ENCODE data around the gene TPGS2.

Gene TPGS2

DNA sequence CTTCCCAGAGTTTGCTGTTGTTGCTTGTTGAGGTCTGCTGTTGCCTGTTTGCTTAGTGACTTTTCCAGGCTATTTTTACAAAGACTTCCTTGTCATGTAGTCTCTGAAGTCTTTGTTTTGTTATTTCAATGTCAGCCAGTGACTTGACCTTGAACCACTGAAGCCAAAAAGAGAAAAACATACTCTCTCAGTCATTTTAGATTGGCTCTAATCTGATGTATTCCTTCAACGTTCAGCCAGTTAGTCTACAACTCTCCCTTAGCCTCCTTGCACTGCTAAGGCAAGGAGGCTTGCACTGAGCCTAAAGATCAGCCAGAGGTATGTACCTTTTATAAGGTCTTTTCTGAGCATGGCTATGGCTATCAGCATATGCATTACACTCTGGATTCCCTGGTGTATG is 28.0 kb upstream of the TPGS2 start:
- Histone ChIP-seq H3K27me3 (no peaks in the 10 kb centered on the region), H3K4me1 (no peaks in the 10 kb centered on the region), H3K4me3 (ENCODE audit: low read depth, low read length) (no peak overlapping the region), H3K36me3 (no peaks in the 10 kb centered on the region), H3K9me3 (no peaks in the 10 kb centered on the region)
- TF ChIP-seq, protein P1, sequence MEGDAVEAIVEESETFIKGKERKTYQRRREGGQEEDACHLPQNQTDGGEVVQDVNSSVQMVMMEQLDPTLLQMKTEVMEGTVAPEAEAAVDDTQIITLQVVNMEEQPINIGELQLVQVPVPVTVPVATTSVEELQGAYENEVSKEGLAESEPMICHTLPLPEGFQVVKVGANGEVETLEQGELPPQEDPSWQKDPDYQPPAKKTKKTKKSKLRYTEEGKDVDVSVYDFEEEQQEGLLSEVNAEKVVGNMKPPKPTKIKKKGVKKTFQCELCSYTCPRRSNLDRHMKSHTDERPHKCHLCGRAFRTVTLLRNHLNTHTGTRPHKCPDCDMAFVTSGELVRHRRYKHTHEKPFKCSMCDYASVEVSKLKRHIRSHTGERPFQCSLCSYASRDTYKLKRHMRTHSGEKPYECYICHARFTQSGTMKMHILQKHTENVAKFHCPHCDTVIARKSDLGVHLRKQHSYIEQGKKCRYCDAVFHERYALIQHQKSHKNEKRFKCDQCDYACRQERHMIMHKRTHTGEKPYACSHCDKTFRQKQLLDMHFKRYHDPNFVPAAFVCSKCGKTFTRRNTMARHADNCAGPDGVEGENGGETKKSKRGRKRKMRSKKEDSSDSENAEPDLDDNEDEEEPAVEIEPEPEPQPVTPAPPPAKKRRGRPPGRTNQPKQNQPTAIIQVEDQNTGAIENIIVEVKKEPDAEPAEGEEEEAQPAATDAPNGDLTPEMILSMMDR (IDR thresholded peaks at IDR 0.05; ENCODE audit: low read depth, low read length) = no peak
- DNase-seq = no peak

DNA sequence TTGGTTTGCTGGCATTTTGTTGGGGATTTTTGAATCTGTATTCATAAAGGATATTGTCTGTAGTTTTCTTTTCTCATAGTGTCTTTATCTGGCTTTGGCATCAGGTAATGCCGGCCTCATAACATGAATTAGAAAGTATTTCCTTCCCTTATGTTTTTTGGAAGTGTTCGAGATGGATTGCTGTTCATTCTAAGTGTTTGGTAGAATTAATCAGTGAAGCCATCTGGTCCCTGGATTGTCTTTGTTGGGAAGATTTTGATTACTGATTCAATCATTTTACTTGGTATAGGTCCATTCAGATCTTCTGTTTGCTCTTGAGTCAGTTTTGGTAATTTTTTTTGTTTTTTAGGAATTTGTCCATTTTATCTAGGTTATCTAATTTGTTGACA is 22.4 kb upstream of the TPGS2 start:
- no peak for DNase-seq
- Histone ChIP-seq H3K4me1 (no peaks in the 10 kb centered on the region), H3K4me3 (ENCODE audit: low read depth, low read length) (no peak overlapping the region), H3K27me3 (no peaks in the 10 kb centered on the region), H3K9me3 (no peaks in the 10 kb centered on the region), H3K36me3 (no peaks in the 10 kb centered on the region)
- TF ChIP-seq, protein P1 (IDR thresholded peaks at IDR 0.05; ENCODE audit: low read depth, low read length) = no peak

DNA sequence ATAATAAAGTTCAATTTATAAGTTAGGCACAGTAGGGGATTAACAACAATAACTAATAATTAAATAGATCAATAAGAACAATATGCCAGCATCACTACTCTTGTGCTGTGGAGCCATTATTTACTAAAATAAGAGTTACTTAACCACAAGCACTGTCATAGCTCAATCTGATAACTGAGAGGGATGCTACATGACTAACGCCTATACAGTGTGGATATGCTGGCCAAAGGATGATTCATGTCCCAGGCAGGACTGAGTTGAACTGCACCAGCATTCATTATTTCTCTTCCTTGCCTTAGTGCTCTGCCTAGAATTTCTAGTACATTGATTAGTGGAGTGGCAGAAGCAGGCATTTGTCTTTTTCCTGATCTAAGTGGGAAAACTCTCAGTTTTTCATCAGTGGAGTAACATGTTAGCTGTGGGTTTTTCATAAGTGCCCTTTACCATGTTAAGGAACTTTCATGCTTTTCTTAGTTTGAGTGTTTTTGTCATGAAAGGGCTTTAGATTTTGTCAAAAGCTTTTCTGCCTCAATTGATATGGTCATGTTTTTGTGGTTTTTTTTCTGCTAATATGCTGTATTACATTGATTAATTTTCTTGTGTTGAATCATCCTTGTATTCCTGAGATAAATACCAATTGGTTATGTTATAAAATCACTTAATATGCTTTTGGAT is 21.9 kb upstream of the TPGS2 start:
- Histone ChIP-seq H3K4me1 (no peaks in the 10 kb centered on the region), H3K27me3 (no peaks in the 10 kb centered on the region), H3K9me3 (no peaks in the 10 kb centered on the region), H3K4me3 (ENCODE audit: low read depth, low read length) (no peak overlapping the region), H3K36me3 (no peaks in the 10 kb centered on the region)
- peak; percentile 7 for DNase-seq
- TF ChIP-seq, protein P1 (IDR thresholded peaks at IDR 0.05; ENCODE audit: low read depth, low read length) = no peak

DNA sequence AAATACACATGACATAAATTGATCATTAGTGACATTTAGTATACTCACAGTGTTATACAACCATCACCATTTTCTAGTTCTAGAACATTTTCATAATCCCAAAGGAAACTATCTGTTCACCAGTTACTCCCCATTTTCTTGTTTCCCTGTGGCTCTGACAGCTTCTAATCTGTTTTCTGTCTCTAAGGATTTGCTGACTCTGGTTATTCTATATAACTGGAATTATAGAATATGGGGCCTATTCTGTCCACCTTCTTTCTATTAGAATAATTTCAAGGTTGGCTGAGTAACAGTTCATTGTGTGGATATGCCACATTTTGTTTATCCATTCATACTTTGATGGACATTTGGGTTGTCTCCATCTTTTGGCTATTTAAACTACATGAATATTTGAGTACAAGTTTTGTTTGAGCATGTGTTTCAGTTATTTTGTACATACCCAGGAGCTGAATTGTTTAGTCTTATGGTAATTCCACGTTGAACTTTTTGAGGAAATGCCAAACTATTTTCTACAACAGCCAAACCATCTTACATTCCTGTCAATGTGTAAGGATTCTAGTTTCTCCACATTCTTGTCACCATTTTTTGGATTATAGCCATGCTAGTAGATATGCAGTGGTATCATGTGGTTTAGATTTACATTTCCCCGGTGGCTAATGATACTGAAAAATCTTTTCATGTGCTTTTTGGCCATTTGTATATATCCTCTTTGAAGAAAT is 20.6 kb upstream of the TPGS2 start:
- TF ChIP-seq, protein P1 (IDR thresholded peaks at IDR 0.05; ENCODE audit: low read depth, low read length) = no peak
- H3K9me3 ChIP-seq = no peaks in the 10 kb centered on the region
- H3K27me3 ChIP-seq = no peaks in the 10 kb centered on the region
- no peak for DNase-seq
- H3K36me3 ChIP-seq = no peaks in the 10 kb centered on the region
- no peaks in the 10 kb centered on the region for H3K4me1 ChIP-seq
- no peak overlapping the region for H3K4me3 ChIP-seq (ENCODE audit: low read depth, low read length)

DNA sequence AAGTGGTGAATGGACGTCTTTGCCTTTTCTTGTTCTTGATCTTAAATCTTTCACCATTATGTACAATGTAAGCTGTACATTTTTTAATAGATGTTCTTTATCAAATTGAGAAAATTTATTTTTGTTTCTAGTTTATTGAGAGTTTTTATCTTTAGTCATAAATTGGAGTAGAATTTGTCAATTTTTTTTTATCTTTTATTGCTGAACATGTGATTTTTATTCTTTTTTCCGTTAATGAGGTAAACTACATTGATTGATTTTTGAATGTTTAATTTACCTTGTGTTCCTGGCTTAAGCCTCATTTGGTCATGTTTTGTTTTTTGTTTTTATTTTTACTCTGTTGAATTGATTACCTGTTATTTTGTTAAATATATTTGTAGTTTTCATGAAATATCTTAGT is 19.8 kb upstream of the TPGS2 start:
- no peaks in the 10 kb centered on the region for H3K9me3 ChIP-seq
- H3K4me1 ChIP-seq = no peaks in the 10 kb centered on the region
- H3K36me3 ChIP-seq = no peaks in the 10 kb centered on the region
- TF ChIP-seq, protein P1 (IDR thresholded peaks at IDR 0.05; ENCODE audit: low read depth, low read length) = no peak
- no peak for DNase-seq
- H3K27me3 ChIP-seq = no peaks in the 10 kb centered on the region
- no peak overlapping the region for H3K4me3 ChIP-seq (ENCODE audit: low read depth, low read length)

DNA sequence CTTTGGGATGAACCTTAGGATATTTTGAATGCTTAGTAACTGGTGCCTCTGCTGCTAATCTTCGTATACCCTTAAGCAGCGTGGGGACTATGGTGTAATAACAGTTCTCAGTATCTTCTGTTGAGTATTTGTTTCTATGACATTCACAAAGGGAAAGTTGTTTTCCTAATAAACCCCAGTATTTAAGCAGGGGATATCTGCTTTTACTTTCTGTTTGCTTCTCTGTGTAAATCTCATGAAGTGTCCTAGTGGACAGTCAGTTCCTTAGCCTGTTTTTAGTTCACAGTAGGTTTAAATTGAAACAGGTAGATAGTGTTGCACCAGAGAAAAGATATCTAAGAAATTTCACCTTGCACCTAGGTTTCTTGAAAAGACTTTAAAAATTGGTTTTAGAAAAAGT is 15.0 kb upstream of the TPGS2 start:
- Histone ChIP-seq H3K36me3 (no peaks in the 10 kb centered on the region), H3K9me3 (no peaks in the 10 kb centered on the region), H3K4me1 (no peaks in the 10 kb centered on the region), H3K4me3 (ENCODE audit: low read depth, low read length) (no peak overlapping the region), H3K27me3 (no peaks in the 10 kb centered on the region)
- TF ChIP-seq, protein P1 (IDR thresholded peaks at IDR 0.05; ENCODE audit: low read depth, low read length) = no peak
- DNase-seq = no peak
